IPS-NIHi11 (cell line): ENCODE results near the gene TIGAR.

Experiments
- DNase-seq: peaks from one replicate; pipeline ENCODE4 v3.0.0; 2012; ENCODE audit warnings: mixed read lengths, low spot score

Gene TIGAR

GRCh38 chr12:4282892-4283511, 38.0 kb upstream of the TIGAR start:
- peak; percentile 39 for DNase-seq

GRCh38 chr12:4283512-4284255, 37.3 kb upstream of the TIGAR start:
- no peak for DNase-seq

DNA sequence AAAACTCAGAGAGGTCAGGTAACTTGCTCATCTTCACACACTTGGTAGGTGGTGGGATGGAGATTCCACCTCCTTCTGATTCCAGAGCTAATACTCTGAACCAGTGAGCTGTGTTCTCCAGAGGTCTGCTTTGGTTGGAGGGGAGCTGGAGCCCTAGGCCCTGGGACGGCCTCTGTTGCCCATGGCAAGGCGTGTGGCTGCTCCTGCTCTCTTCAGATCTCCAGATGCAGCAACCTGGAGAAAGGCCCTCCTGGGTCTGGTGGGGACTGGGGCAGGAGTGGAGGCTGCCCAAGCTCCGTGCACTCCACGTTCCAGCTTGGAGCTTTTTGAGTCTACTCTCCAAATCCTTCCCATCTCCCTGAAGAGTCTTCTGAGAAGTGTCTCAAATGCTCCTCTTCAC, 36.7 kb upstream of the TIGAR start:
- no peak for DNase-seq

- no peak for DNase-seq
Measured at GRCh38 chr12:4285070-4285469, 35.9 kb upstream of the TIGAR start.

DNA sequence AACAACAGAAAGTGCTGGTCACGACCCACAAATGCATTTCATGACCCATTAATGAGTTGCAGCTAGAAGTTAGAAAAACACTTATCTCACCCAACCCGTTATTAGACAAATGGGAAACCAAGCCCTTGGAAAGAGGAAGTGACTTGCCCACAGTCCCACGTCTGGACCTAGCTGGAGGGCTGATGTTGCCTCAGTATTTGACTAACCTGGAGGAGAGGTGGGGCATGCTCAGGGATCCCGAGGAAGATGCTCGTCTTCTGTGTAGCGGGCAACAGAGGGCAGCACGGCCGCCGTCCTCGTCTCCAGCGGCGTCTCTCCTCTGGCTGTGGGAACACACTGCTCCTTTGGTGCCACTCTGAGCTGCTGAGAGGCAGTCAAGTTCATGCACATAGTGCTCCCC, 34.8 kb upstream of the TIGAR start:
- no peak for DNase-seq

DNA sequence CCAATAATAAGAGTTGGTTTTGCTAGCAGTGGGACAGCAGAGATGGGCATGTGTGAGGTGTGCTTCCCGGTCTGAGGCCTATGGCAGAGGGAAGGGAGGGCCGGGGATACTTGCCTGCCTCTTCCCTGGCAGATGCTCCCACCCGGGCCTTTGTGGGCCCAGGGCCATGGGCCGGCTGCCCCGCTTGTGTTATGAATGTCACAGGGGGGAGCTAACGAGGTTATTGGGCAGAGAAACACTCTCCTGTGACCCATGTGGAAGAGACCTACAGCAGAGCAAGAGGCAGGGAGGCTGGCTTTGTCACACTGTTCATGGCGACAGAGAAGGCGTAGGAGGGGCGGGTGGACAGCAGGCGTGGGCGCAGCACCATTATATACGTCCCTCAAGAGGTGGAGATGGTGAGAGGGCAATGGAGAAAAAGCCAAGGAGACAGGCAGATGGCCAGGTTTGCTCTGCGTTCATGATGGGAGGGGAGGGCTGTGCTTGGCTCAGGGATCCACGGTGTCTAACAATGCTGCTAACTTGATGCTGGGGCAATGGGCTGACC, 34.2 kb upstream of the TIGAR start:
- DNase-seq: no peak

DNA sequence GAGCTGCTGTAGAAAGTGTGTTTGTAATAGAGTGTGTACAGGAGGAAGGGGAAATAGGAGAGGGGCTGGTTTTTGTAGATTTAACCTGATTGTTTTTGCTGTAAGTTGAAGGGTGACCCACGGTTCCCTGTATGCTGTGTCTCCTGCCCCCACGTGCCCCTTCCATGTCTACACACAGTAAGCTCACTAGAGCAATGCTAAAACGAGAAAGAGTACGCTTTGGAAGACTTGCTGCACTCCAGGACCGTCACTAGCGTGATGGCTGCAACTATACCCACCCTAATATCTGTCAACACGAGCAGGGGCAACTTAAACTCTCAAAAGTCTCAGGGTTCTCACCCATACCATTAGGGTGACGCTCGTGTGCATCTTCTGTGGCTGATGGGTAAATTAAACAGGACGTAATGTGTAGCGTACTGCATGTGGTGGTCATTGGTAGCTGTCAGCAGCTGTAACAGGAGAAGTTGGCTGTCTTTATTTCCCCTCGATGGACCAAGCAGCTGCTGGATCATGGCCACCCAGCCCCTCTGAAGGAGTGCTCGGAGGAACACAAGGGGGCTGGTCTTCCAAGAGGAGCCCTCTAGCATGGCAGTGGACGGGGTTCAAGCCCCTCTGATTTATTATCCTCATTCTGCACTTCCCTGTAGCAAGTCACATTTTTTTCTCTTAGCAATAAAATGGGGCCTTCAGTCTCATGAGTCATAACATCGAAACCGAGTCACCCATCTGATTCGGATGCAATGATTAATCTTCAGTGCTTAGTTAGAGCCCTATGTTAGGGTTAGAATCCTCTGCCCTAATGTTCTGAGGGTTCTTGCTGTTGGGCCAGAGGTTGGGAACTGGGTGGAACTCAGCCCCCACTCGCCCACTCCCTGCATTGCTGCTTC, 33.4 kb upstream of the TIGAR start:
- no peak for DNase-seq

GRCh38 chr12:4288296-4289131, 32.5 kb upstream of the TIGAR start:
- DNase-seq: no peak

- no peak for DNase-seq
Measured at GRCh38 chr12:4289231-4289878, 31.7 kb upstream of the TIGAR start.

GRCh38 chr12:4289998-4290790, 30.8 kb upstream of the TIGAR start:
- no peak for DNase-seq

- DNase-seq: no peak
Measured at GRCh38 chr12:4292341-4293073, 28.5 kb upstream of the TIGAR start.

GRCh38 chr12:4293299-4293965, 27.6 kb upstream of the TIGAR start:
- DNase-seq: no peak

DNA sequence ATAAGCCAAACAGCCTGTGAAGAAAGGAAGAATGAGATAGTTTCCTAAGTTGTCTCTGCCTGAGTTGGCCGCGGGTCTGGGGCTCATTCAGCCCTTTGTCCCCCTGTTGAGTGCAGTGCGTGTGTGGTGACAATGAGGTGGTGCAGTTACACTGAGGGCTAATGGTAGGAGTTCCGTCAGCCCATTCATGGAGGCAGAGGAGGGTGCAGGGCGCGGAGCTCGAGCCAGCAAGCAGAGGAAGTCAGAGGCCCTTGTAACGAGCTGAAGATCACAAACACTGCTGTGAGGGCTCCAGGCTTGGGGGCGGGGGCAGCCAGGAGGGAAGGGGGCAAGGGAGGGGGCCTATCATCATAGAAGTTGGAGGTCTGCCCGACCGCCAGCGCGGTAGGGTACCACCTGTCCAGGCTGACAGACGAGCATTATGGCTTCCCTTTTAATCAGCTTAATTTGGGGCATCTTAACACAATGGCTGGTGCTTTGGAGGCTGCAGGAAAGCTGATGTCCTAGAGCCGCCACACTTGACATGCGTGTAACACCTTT, 27.0 kb upstream of the TIGAR start:
- no peak for DNase-seq

DNA sequence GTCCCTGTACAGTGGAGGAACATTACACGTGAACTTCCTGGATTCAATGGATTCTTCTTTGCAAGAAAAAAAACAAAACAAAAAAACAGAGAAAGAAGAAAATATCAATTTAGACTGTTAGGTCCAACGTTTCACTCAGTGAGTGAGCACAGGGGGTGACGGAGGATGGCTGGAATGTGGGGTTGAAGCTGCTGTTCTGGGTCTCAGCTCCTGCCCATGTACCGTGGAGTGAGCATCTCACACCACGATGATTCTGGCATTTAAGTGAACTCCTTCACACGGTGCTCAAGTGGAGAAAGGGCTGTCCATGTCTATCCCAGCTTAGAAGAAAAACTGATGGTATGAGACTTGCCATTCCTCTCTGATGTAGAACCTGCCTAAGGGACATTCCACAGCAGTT, 24.3 kb upstream of the TIGAR start:
- no peak for DNase-seq

- DNase-seq: no peak
Measured at GRCh38 chr12:4297617-4298016, 23.4 kb upstream of the TIGAR start.

GRCh38 chr12:4300883-4301282, 20.1 kb upstream of the TIGAR start:
- no peak for DNase-seq

GRCh38 chr12:4301932-4302501, 19.0 kb upstream of the TIGAR start:
- DNase-seq: no peak

DNA sequence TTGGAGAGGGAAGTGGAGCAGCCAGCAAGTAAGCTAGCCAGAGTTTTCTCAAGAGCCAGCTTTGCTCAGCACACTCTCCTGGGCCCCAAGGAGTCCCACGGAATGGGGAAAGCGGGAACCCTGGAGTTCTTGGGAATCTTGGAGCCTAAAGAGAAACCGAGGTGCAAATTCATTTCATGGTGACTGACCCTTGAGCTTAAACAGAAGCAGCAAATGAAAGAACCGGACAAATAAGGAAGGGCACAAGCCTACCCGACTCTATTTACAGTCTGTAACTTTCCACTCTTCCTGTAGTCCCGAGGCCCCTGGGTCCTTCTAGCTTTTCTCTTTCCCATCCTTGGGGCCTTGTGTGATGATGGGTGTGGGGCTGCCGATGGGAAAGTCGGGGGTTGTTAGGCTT, 18.1 kb upstream of the TIGAR start:
- DNase-seq: no peak
